Stomach (tissue), 9 donors: ENCODE results near the gene ITGAD. TPM values are rescaled to one million over a fixed set of nuclear protein-coding genes. Genes with fewer than 3 reads are reported as not detected.

Experiments used
- DNase-seq, 2 donors: peaks; one replicate each; pipeline versions ENCODE4 v3.0.0 to v3.0.0-alpha.2; 2013 to 2019
- H3K27ac ChIP-seq, 5 donors: fragments of 200-600 bp in 4 of 5; sonication (generic) in 4 of 5; one replicate each; pipeline ENCODE4 v1.5.1; 2013 to 2019; ENCODE audit warnings: mild to moderate bottlenecking in 1 of 5, moderate library complexity in 1 of 5
- H3K27me3 ChIP-seq, 3 donors: fragments of 200-600 bp; sonication (generic); one replicate each; pipeline ENCODE4 v1.5.1; 2017 to 2019; ENCODE audit warnings: mixed run types in 1 of 3
- H3K36me3 ChIP-seq, 4 donors: fragments of 200-600 bp; sonication (generic); 1 replicate in 3 of 4; 2 replicates in 1 of 4; pipeline ENCODE4 v1.5.1; 2016 to 2019
- H3K4me1 ChIP-seq, 4 donors: fragments of 200-600 bp; sonication (generic); one replicate each; pipeline ENCODE4 v1.5.1; 2016 to 2019
- H3K4me3 ChIP-seq, 4 donors: fragments of 200-600 bp; sonication (generic) in 3 of 4; one replicate each; pipeline ENCODE4 v1.5.1; 2016 to 2019; ENCODE audit warnings: mild to moderate bottlenecking in 1 of 4
- H3K9me3 ChIP-seq, 4 donors: fragments of 200-600 bp; sonication (generic); one replicate each; pipeline ENCODE4 v1.5.1; 2016 to 2019
- CTCF ChIP-seq, 7 experiments: fragments of 450-650 bp in 4 of 7; fragments of 200-600 bp in 3 of 7; sonication (generic) in 3 of 7; IDR thresholded peaks; one replicate each; pipeline ENCODE4 v1.5.1; 2016 to 2019; ENCODE audit warnings: antibody characterized with exemption in 7 of 7, control low read depth in 2 of 7, mild to moderate bottlenecking in 1 of 7
- EP300 ChIP-seq: sonication (generic); formaldehyde crosslinking; IDR thresholded peaks from one replicate; pipeline ENCODE4 v1.6.1; 2017; ENCODE audit warnings: antibody characterized with exemption
- POLR2A ChIP-seq, 4 donors: fragments of 450-650 bp; IDR thresholded peaks; one replicate each; pipeline ENCODE4 v1.6.1; 2016; ENCODE audit warnings: antibody characterized with exemption in 4 of 4, control low read depth in 2 of 4, mild to moderate bottlenecking in 1 of 4, moderate library complexity in 1 of 4
- POLR2AphosphoS5 ChIP-seq, 3 donors: sonication (generic); formaldehyde crosslinking; IDR thresholded peaks; one replicate each; pipeline ENCODE4 v1.6.1; 2016; ENCODE audit warnings: antibody characterized with exemption in 3 of 3
- WGBS, 5 donors: extraction: QIAGEN DNeasy Blood & Tissue Kit in 3 of 5; methylation state at CpG; one replicate each; pipeline versions ENCODE4 v1.1.5 to v1.1.7; 2013 to 2018; 5-methylcytosine and 5-hydroxymethylcytosine counted together
- intact Hi-C: fragments of 100-400 bp; cut with DNase I; formaldehyde crosslinking; loops from one replicate; pipeline ENCODE4 v1.15.1; 2023; ENCODE audit warnings: low total_unique reads
- polyA plus RNA-seq, 3 donors: library from polyadenylated mRNA; stranded (reverse); fragments of 200-250 nt; gene quantifications; one replicate each; pipeline ENCODE4 v1.2.3, GENCODE V29; 2013
- total RNA-seq, 5 donors: library from RNA; depleted of rRNA; stranded (reverse); fragments of >200 nt; gene quantifications; one replicate each; pipeline versions ENCODE4 v1.1.0 to v1.2.3, GENCODE V29; 2014 to 2016
- donor health status: healthy with polysubstance abuse.
- donor health status: Bipolar disorder and iron deficiency.
- donor health status: healthy.

ITGAD gene
- total and polyA plus RNA-seq, 8 donors: 0.29 to 0.37 TPM; not detected in 6

GRCh38 chr16:31461201-31461920 is 68.2 kb downstream of the ITGAD start:
- H3K4me3 ChIP-seq: no peak overlapping the region
- TF ChIP-seq EP300 (no peak), POLR2A (IDR thresholded peaks at IDR 0.05) (no peak), CTCF (IDR thresholded peaks at IDR 0.05) (no peak)
- no peaks in the 10 kb centered on the region for H3K9me3 ChIP-seq
- intact Hi-C loops: no loop called here
- peak overlapping the region in 1 of 5 donors; percentile 100 for H3K27ac ChIP-seq
- H3K36me3 ChIP-seq: peaks cover 37 to 50% (median 47%) of the 10 kb centered on the region in 4 donors
- no peaks in the 10 kb centered on the region for H3K27me3 ChIP-seq
- 88 to 92% (median 89%) methylated on average over 10 of the region's 10 CpGs for WGBS, 5 donors
- DNase-seq: no peak
- H3K4me1 ChIP-seq: peaks cover 26 to 40% (median 32%) of the 10 kb centered on the region in 4 donors

DNA sequence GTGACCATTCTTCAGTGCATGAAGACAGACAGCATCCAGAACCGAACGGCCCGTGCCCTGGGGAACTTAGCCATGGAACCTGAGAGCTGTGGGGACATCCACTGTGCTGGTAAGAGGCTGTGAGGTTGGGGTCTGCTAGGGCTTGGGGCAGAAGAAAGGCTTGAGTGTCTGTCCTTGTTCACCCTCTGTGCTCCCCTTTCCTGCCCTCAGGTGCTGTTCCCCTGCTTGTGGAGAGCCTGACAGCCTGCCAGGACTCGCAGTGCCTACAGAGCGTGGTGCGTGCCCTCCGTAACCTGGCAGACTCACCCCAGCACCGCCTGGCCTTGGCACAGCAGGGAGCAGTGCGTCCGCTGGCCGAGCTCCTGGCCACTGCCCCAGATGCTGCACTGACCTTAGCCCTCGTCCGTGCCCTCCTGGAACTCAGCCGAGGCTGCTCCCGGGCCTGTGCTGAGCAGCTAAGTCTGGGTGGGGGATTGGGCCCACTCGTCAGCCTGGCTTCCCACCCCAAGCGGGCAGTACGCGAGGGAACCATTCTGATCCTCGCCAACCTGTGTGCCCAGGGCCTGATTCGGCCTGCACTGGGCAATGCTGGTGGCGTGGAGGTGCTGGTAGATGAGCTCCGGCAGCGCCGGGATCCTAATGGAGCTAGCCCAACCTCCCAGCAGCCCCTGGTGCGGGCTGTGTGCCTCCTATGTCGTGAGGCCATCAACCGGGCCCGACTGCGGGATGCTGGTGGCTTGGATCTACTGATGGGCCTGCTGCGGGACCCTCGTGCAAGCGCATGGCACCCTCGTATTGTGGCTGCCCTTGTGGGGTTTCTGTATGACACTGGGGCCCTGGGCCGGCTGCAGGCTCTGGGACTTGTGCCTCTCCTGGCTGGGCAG is 69.0 kb downstream of the ITGAD start:
- Histone ChIP-seq H3K27ac (no peak overlapping the region), H3K27me3 (no peaks in the 10 kb centered on the region), H3K9me3 (no peaks in the 10 kb centered on the region), H3K4me3 (no peak overlapping the region), H3K4me1 (peaks cover 19 to 32% (median 24%) of the 10 kb centered on the region in 4 donors), H3K36me3 (peaks cover 45 to 58% (median 55%) of the 10 kb centered on the region in 4 donors)
- no peak for DNase-seq
- intact Hi-C loops: no loop called here
- TF ChIP-seq CTCF (IDR thresholded peaks at IDR 0.05) (no peak), POLR2A (IDR thresholded peaks at IDR 0.05) (no peak), EP300 (no peak), POLR2AphosphoS5 (IDR thresholded peaks at IDR 0.05) (no peak)
- 88 to 95% (median 92%) methylated on average over 23 to 35 of the region's 35 CpGs for WGBS, 5 donors

GRCh38 chr16:31464348-31464769 is 71.2 kb downstream of the ITGAD start:
- Histone ChIP-seq H3K4me3 (no peak overlapping the region), H3K9me3 (no peaks in the 10 kb centered on the region), H3K4me1 (peaks cover 8 to 19% (median 11%) of the 10 kb centered on the region in 4 donors), H3K27me3 (no peaks in the 10 kb centered on the region), H3K27ac (no peak overlapping the region), H3K36me3 (peaks cover 45 to 61% (median 58%) of the 10 kb centered on the region in 4 donors)
- whole genome bisulfite sequencing, 5 donors: 94 to 97% (median 96%) methylated on average over 32 to 36 of the region's 36 CpGs
- intact Hi-C loops: no loop called here
- TF ChIP-seq CTCF (IDR thresholded peaks at IDR 0.05): no peak
- TF ChIP-seq POLR2AphosphoS5 (IDR thresholded peaks at IDR 0.05): no peak
- TF ChIP-seq EP300: no peak
- TF ChIP-seq POLR2A (IDR thresholded peaks at IDR 0.05): no peak
- DNase-seq: no peak

- TF ChIP-seq POLR2AphosphoS5 (IDR thresholded peaks at IDR 0.05): no peak
- TF ChIP-seq EP300: no peak
- H3K27me3 ChIP-seq: no peaks in the 10 kb centered on the region
- intact Hi-C loops: no loop called here
- H3K4me1 ChIP-seq: peaks cover 8 to 19% (median 11%) of the 10 kb centered on the region in 4 donors
- no peak overlapping the region for H3K27ac ChIP-seq
- H3K36me3 ChIP-seq: peaks cover 45 to 61% (median 58%) of the 10 kb centered on the region in 4 donors
- H3K9me3 ChIP-seq: no peaks in the 10 kb centered on the region
- no peak overlapping the region for H3K4me3 ChIP-seq
- WGBS, 5 donors: 93 to 96% (median 94%) methylated on average over 17 of the region's 17 CpGs
- DNase-seq: no peak
These were observed 71.7 kb downstream of the ITGAD start for GRCh38 chr16:31464781-31465260.
